H1 (cell line): Measurements from ENCODE around the gene CCL1. TPM values are rescaled to one million over a fixed set of nuclear protein-coding genes. Genes with fewer than 3 reads are reported as not detected.

ENCODE experiments used
- CTCF ChIA-PET: fragments of 300-600 bp; sonication (Branson Sonifier 250); formaldehyde crosslinking; loops from one replicate; lab custom pipeline; 2021; ENCODE audit not compliant: partially characterized antibody; lab: Charles Lee
- POLR2A ChIA-PET: fragments of 300-600 bp; sonication (Branson Sonifier 250); formaldehyde crosslinking; loops from one replicate; lab custom pipeline; 2021; ENCODE audit warnings: inconsistent platforms; ENCODE audit not compliant: partially characterized antibody; lab: Charles Lee
- DNase-seq, 2 experiments: peaks; one replicate each; pipeline versions ENCODE4 v3.0.0 to v3.0.0-alpha.2; 2010 to 2022; ENCODE audit warnings: low spot score in 2 of 2, low read depth in 1 of 2, mixed read lengths in 1 of 2
- FAIRE-seq: peaks from 2 replicates; lab custom pipeline; 2011; peaks lifted over from hg19 to GRCh38; lab: Jason Lieb, UNC
- H2AFZ ChIP-seq: 2 replicates; pipeline ENCODE4 v1.8.1; 2012; ENCODE audit warnings: low read length, inconsistent platforms
- H2AK5ac ChIP-seq: 2 replicates; pipeline ENCODE4 v1.6.1; 2013; ENCODE audit warnings: low read depth, low read length
- H2BK120ac ChIP-seq: replicated peaks from 2 replicates; pipeline ENCODE3; 2013; ENCODE audit warnings: low read depth, low read length, inconsistent platforms
- H2BK12ac ChIP-seq: 2 replicates; pipeline ENCODE4 v1.6.1; 2013; ENCODE audit warnings: low read depth, low read length
- H2BK15ac ChIP-seq: 2 replicates; pipeline ENCODE4 v1.6.1; 2013; ENCODE audit warnings: low read length
- H2BK20ac ChIP-seq: 2 replicates; pipeline ENCODE4 v1.6.1; 2013; ENCODE audit warnings: low read length
- H2BK5ac ChIP-seq: 2 replicates; pipeline ENCODE4 v1.6.1; 2013; ENCODE audit warnings: low read depth, low read length
- H3K14ac ChIP-seq: 2 replicates; pipeline ENCODE4 v1.6.1; 2013; ENCODE audit warnings: inconsistent platforms; ENCODE audit not compliant: insufficient read length
- H3K18ac ChIP-seq: 2 replicates; pipeline ENCODE4 v1.6.1; 2013; ENCODE audit warnings: low read length; ENCODE audit errors: extremely low read depth
- H3K23ac ChIP-seq: 2 replicates; pipeline ENCODE4 v1.6.1; 2013; ENCODE audit warnings: inconsistent platforms; ENCODE audit not compliant: insufficient read length
- H3K23me2 ChIP-seq: 2 replicates; pipeline ENCODE4 v1.6.1; 2013; ENCODE audit warnings: low read depth, low read length
- H3K27ac ChIP-seq: 2 replicates; pipeline ENCODE4 v1.6.1; 2011; ENCODE audit warnings: low read depth, low read length, inconsistent platforms
- H3K27me3 ChIP-seq, 4 experiments: replicated peaks in 1 of 4; 1 replicate in 1 of 4; 2 replicates in 3 of 4; pipeline versions ENCODE4 v1.6.1 to v1.8.1; 2011 to 2013; ENCODE audit warnings: low read length in 3 of 4, mild to moderate bottlenecking in 3 of 4, inconsistent platforms in 2 of 4, mixed read lengths in 2 of 4, moderate library complexity in 1 of 4; ENCODE audit not compliant: control insufficient read depth in 3 of 4, insufficient read depth in 3 of 4; ENCODE audit errors: extremely low read depth in 1 of 4
- H3K36me3 ChIP-seq, 4 experiments: 2 replicates each; pipeline versions ENCODE4 v1.6.1 to v1.8.1; 2011 to 2013; ENCODE audit warnings: mild to moderate bottlenecking in 4 of 4, low read length in 3 of 4, moderate library complexity in 2 of 4, control low read depth in 1 of 4, inconsistent platforms in 1 of 4; ENCODE audit not compliant: insufficient read depth in 4 of 4, control insufficient read depth in 2 of 4
- H3K4ac ChIP-seq: replicated peaks from 2 replicates; pipeline ENCODE3; 2013; ENCODE audit warnings: low read length, low read depth, mixed read lengths, inconsistent platforms; ENCODE audit not compliant: insufficient read length
- H3K4me1 ChIP-seq, 4 experiments: replicated peaks in 1 of 4; 1 replicate in 1 of 4; 2 replicates in 3 of 4; pipeline versions ENCODE4 v1.6.1 to v1.8.1; 2011 to 2013; ENCODE audit warnings: low read length in 3 of 4, inconsistent platforms in 2 of 4, mixed read lengths in 1 of 4; ENCODE audit not compliant: insufficient read depth in 4 of 4, control insufficient read depth in 3 of 4
- H3K4me2 ChIP-seq, 2 experiments: 2 replicates each; pipeline versions ENCODE4 v1.6.1 to v1.8.1; 2011 to 2013; ENCODE audit warnings: low read depth in 2 of 2, low read length in 2 of 2, control low read depth in 1 of 2, inconsistent platforms in 1 of 2, mild to moderate bottlenecking in 1 of 2; ENCODE audit not compliant: insufficient read depth in 1 of 2
- H3K4me3 ChIP-seq, 4 experiments: fragments of 200-600, 300-600 bp in 1 of 4; sonication (generic), shearing (Covaris generic), sonication (Bioruptor Twin) in 1 of 4; 2 replicates each; pipeline versions ENCODE4 v1.5.1 to v1.8.1; 2011 to 2016; ENCODE audit warnings: low read length in 4 of 4, low read depth in 3 of 4, control low read depth in 2 of 4, inconsistent platforms in 2 of 4, mild to moderate bottlenecking in 2 of 4, mixed read lengths in 1 of 4, moderate library complexity in 1 of 4; ENCODE audit not compliant: insufficient read depth in 2 of 4; ENCODE audit errors: extremely low read depth in 1 of 4
- H3K56ac ChIP-seq: replicated peaks from 2 replicates; pipeline ENCODE3; 2013; ENCODE audit warnings: low read depth, mild to moderate bottlenecking, mixed read lengths, low read length, inconsistent platforms; ENCODE audit not compliant: insufficient read length
- H3K79me1 ChIP-seq: 2 replicates; pipeline ENCODE4 v1.6.1; 2013; ENCODE audit warnings: low read depth, low read length, control low read depth
- H3K79me2 ChIP-seq, 2 experiments: 2 replicates each; pipeline versions ENCODE4 v1.6.1 to v1.8.1; 2012 to 2013; ENCODE audit warnings: low read length in 2 of 2, mild to moderate bottlenecking in 2 of 2, inconsistent platforms in 1 of 2; ENCODE audit not compliant: insufficient read depth in 2 of 2, control insufficient read depth in 1 of 2
- H3K9ac ChIP-seq, 4 experiments: replicated peaks in 1 of 4; 1 replicate in 1 of 4; 2 replicates in 3 of 4; pipeline versions ENCODE4 v1.6.1 to v1.8.1; 2011 to 2013; ENCODE audit warnings: low read depth in 3 of 4, low read length in 3 of 4, control low read depth in 2 of 4, mild to moderate bottlenecking in 2 of 4, moderate library complexity in 2 of 4, inconsistent platforms in 1 of 4; ENCODE audit errors: extremely low read depth in 1 of 4
- H3K9me3 ChIP-seq, 2 experiments: 2 replicates each; pipeline versions ENCODE4 v1.6.1 to v1.8.1; 2012 to 2013; ENCODE audit warnings: mild to moderate bottlenecking in 2 of 2, moderate library complexity in 2 of 2, control low read depth in 1 of 2, inconsistent platforms in 1 of 2, low read depth in 1 of 2, low read length in 1 of 2, mixed read lengths in 1 of 2; ENCODE audit not compliant: insufficient read depth in 2 of 2
- H4K20me1 ChIP-seq, 2 experiments: replicated peaks in 1 of 2; 2 replicates each; pipeline versions ENCODE3 to v1.8.1; 2011 to 2013; ENCODE audit warnings: inconsistent platforms in 2 of 2, low read length in 2 of 2, mild to moderate bottlenecking in 1 of 2; ENCODE audit not compliant: insufficient read depth in 2 of 2, control insufficient read depth in 1 of 2
- H4K5ac ChIP-seq: 2 replicates; pipeline ENCODE4 v1.6.1; 2013; ENCODE audit warnings: low read length, low read depth, mixed read lengths, inconsistent platforms; ENCODE audit not compliant: insufficient read length
- H4K8ac ChIP-seq: 2 replicates; pipeline ENCODE4 v1.8.0; 2013; ENCODE audit warnings: mild to moderate bottlenecking, moderate library complexity, low read length, inconsistent platforms; ENCODE audit not compliant: insufficient read depth; ENCODE audit errors: extremely low read depth
- H4K91ac ChIP-seq: replicated peaks from 2 replicates; pipeline ENCODE3; 2013; ENCODE audit warnings: low read length, mixed read lengths, inconsistent platforms; ENCODE audit not compliant: insufficient read length
- BRCA1 ChIP-seq: IDR thresholded peaks from 2 replicates; pipeline ENCODE4 v1.6.1; 2012; ENCODE audit warnings: low read depth, low read length, improper control_type of control experiment
- CHD1 ChIP-seq: IDR thresholded peaks from 2 replicates; pipeline ENCODE4 v1.6.1; 2012; ENCODE audit warnings: low read depth, low read length, improper control_type of control experiment
- CTCF ChIP-seq, 3 experiments: IDR thresholded peaks; 1 replicate in 2 of 3; 2 replicates in 1 of 3; pipeline versions ENCODE4 v1.5.1 to v1.6.1; 2011; ENCODE audit warnings: low read length in 3 of 3, mild to moderate bottlenecking in 3 of 3, inconsistent platforms in 2 of 3, low read depth in 1 of 3, moderate library complexity in 1 of 3; ENCODE audit not compliant: insufficient read depth in 1 of 3; ENCODE audit errors: control extremely low read depth in 1 of 3
- FOSL1 ChIP-seq: IDR thresholded peaks from 2 replicates; pipeline ENCODE4 v1.6.1; 2011; ENCODE audit warnings: mild to moderate bottlenecking, low read depth, low read length, moderate library complexity; ENCODE audit not compliant: insufficient read depth
- KDM4A ChIP-seq: IDR thresholded peaks from one replicate; pipeline ENCODE4 v1.7.1; 2012; ENCODE audit warnings: low read depth, mild to moderate bottlenecking, moderate library complexity, low read length, inconsistent platforms; ENCODE audit not compliant: severe bottlenecking
- KDM5A ChIP-seq: fragments of 200-600 bp; IDR thresholded peaks from 2 replicates; pipeline ENCODE4 v1.7.1; 2012; ENCODE audit warnings: mild to moderate bottlenecking, low read length, inconsistent platforms, mixed read lengths
- NANOG ChIP-seq: IDR thresholded peaks from 2 replicates; pipeline ENCODE4 v1.6.1; 2011; ENCODE audit warnings: low read length, low read depth, mild to moderate bottlenecking, inconsistent platforms; ENCODE audit not compliant: insufficient read depth, poor library complexity, severe bottlenecking
- PHF8 ChIP-seq: fragments of 200-600 bp; sonication (generic); conservative IDR thresholded peaks from 2 replicates; pipeline ENCODE4 v1.7.1; 2012; ENCODE audit warnings: low read depth, mild to moderate bottlenecking, inconsistent platforms, low read length, moderate library complexity
- RAD21 ChIP-seq, 2 experiments: IDR thresholded peaks in 1 of 2; conservative IDR thresholded peaks in 1 of 2; 2 replicates each; pipeline ENCODE4 v1.6.1; 2011; ENCODE audit warnings: low read depth in 2 of 2, low read length in 2 of 2, improper control_type of control experiment in 1 of 2, inconsistent platforms in 1 of 2, mild to moderate bottlenecking in 1 of 2, moderate library complexity in 1 of 2
- RBBP5 ChIP-seq: IDR thresholded peaks from 2 replicates; pipeline ENCODE4 v1.7.1; 2012; ENCODE audit warnings: low read depth, mild to moderate bottlenecking, inconsistent platforms, low read length, moderate library complexity, borderline replicate concordance
- RFX5 ChIP-seq: IDR thresholded peaks from 2 replicates; pipeline ENCODE4 v1.6.1; 2011; ENCODE audit warnings: low read depth, low read length, improper control_type of control experiment, borderline replicate concordance
- WGBS, 2 experiments: shearing (Covaris generic) in 1 of 2; methylation state at CpG; one replicate each; pipeline versions ENCODE4 v1.1.6 to v1.1.7; 2013 to 2015; ENCODE audit warnings: low lambda C conversion rate in 2 of 2, mixed read lengths in 2 of 2, inconsistent platforms in 1 of 2, low coverage in 1 of 2, missing lambda C conversion rate in 1 of 2; ENCODE audit not compliant: insufficient replicate concordance in 2 of 2, insufficient coverage in 1 of 2, insufficient read length in 1 of 2; ENCODE audit errors: extremely low coverage in 1 of 2, missing lambda C conversion rate in 1 of 2; 5-methylcytosine and 5-hydroxymethylcytosine counted together
- polyA plus RNA-seq, 7 experiments: library from polyadenylated mRNA; depleted of rRNA in 3 of 7; stranded (reverse) in 5 of 7; unstranded in 2 of 7; fragments of >200 nt in 5 of 7; fragments of 200-250 nt in 2 of 7; gene quantifications; 1 replicate in 5 of 7; 2 replicates in 1 of 7; 4 replicates in 1 of 7; pipeline versions ENCODE4 v1.2.1 to v1.2.3, GENCODE V29; 2011 to 2013; ENCODE audit warnings: missing spikeins in 2 of 7, mixed read lengths in 2 of 7
- total RNA-seq: library from RNA; stranded (reverse); fragmentation: NEBNext Ultra II Directional; extraction: Animal tissue kit (Norgen Biotek cat#: 25700); gene quantifications from 2 replicates; pipeline ENCODE4 v1.2.1, GENCODE V29; 2021

The CCL1 gene
- total and polyA plus RNA-seq, 2 of the 8 experiments (the other 6 are each of a cell fraction or from before 2014, with no cell fraction given) = not detected

- H3K4me2 ChIP-seq = no peak overlapping the region
- H3K4me1 ChIP-seq = no peaks in the 10 kb centered on the region
- no peak overlapping the region for H3K9ac ChIP-seq
- no peak overlapping the region for H3K23ac ChIP-seq
- no peak overlapping the region for H2BK120ac ChIP-seq
- H4K5ac ChIP-seq = no peak overlapping the region
- H3K9me3 ChIP-seq = no peaks in the 10 kb centered on the region
- H3K79me1 ChIP-seq = no peaks in the 10 kb centered on the region
- H3K18ac ChIP-seq = no peak overlapping the region
- H3K79me2 ChIP-seq = no peaks in the 10 kb centered on the region
- no peak overlapping the region for H2AK5ac ChIP-seq
- no peak overlapping the region for H4K8ac ChIP-seq
- CTCF ChIA-PET = interaction anchor here (1.0 kb wide), 1 partner anchor 20 kb away, joined by 7 read pairs; no protein-coding TSS in a partner anchor
- H2BK15ac ChIP-seq = no peak overlapping the region
- 95% methylated on average over 2 of the region's 2 CpGs; no CpG with 5 or more reads in 1 of the 2 experiments for WGBS, 2 experiments
- no peak overlapping the region for H3K4me3 ChIP-seq
- no peaks in the 10 kb centered on the region for H3K27me3 ChIP-seq
- no peak overlapping the region for H2BK12ac ChIP-seq
- no peak overlapping the region for H3K56ac ChIP-seq
- no peak overlapping the region for H2BK5ac ChIP-seq
- H4K20me1 ChIP-seq = no peaks in the 10 kb centered on the region
- H2BK20ac ChIP-seq = no peak overlapping the region
- no peak overlapping the region for H2AFZ ChIP-seq
- no peak overlapping the region for H3K27ac ChIP-seq
- no peak for DNase-seq
- no peaks in the 10 kb centered on the region for H3K36me3 ChIP-seq
- no peak overlapping the region for H3K14ac ChIP-seq
- POLR2A ChIA-PET = interaction anchor here (0.7 kb wide), 1 partner anchor 159 kb away, joined by 3 read pairs; no protein-coding TSS in a partner anchor
- H3K4ac ChIP-seq = no peak overlapping the region
- FAIRE-seq = no peak
- no peak overlapping the region for H4K91ac ChIP-seq
- no peaks in the 10 kb centered on the region for H3K23me2 ChIP-seq
- TF ChIP-seq BRCA1 = no peak
- TF ChIP-seq CHD1 = no peak
- TF ChIP-seq NANOG = no peak
- TF ChIP-seq PHF8 = no peak
- TF ChIP-seq RBBP5 = no peak
- no peak for TF ChIP-seq FOSL1
- TF ChIP-seq RAD21 (IDR thresholded peaks at IDR 0.05 in 1 of 2, conservative IDR thresholded peaks at IDR 0.05 in 1 of 2; ENCODE audit: low read depth in 2 of 2, low read length in 2 of 2) = no peak
- no peak for TF ChIP-seq RFX5
- TF ChIP-seq KDM4A = no peak
- no peak for TF ChIP-seq KDM5A
- no peak for TF ChIP-seq CTCF (IDR thresholded peaks at IDR 0.05; ENCODE audit: control extremely low read depth in 1 of 3, insufficient read depth in 1 of 3, low read depth in 1 of 3, low read length in 3 of 3)
These were observed 21.1 kb downstream of the CCL1 start for GRCh38 chr17:34341916-34342315.
